GM23338 (cell line): ENCODE measurements around the gene MAP2K7.

ENCODE experiments used
- CREB1 ChIP-seq: fragments of 250-450 bp; sonication (Bioruptor Pico); IDR thresholded peaks from 2 replicates; pipeline ENCODE4 v1.5.0; 2020; ENCODE audit warnings: low read depth, mild to moderate bottlenecking, moderate library complexity
- EZH2 ChIP-seq: fragments of 200-600 bp; sonication (generic); IDR thresholded peaks from one replicate; pipeline ENCODE4 v1.8.0; 2017; ENCODE audit warnings: antibody characterized with exemption, mild to moderate bottlenecking, low read depth; ENCODE audit not compliant: unreplicated experiment
- EZH2phosphoT487 ChIP-seq: fragments of 200-600 bp; sonication (generic); IDR thresholded peaks from one replicate; pipeline ENCODE4 v1.8.1; 2018; ENCODE audit warnings: antibody characterized with exemption; ENCODE audit not compliant: unreplicated experiment
- JUNB ChIP-seq: IDR thresholded peaks from one replicate; pipeline ENCODE4 v1.6.1; 2016; ENCODE audit warnings: antibody characterized with exemption; ENCODE audit not compliant: unreplicated experiment
- POLR2AphosphoS5 ChIP-seq: IDR thresholded peaks from 2 replicates; pipeline ENCODE4 v1.6.1; 2016; ENCODE audit warnings: antibody characterized with exemption, low read depth
- REST ChIP-seq: IDR thresholded peaks from one replicate; pipeline ENCODE4 v1.6.1; 2018; ENCODE audit warnings: antibody characterized with exemption; ENCODE audit not compliant: unreplicated experiment
- TF ChIP-seq, protein P1 (sequence below), 2 experiments: fragments of 200-600 bp in 1 of 2; sonication (generic) in 1 of 2; conservative IDR thresholded peaks; 2 replicates each; pipeline versions ENCODE4 v1.5.1 to v1.6.1; 2016 to 2017; ENCODE audit warnings: antibody characterized with exemption in 2 of 2, low read depth in 2 of 2, mild to moderate bottlenecking in 2 of 2, moderate library complexity in 1 of 2
- TF ChIP-seq, protein P2 (sequence below): IDR thresholded peaks from 2 replicates; pipeline ENCODE4 v1.6.1; 2016; ENCODE audit warnings: antibody characterized with exemption

- TF ChIP-seq, protein P1, sequence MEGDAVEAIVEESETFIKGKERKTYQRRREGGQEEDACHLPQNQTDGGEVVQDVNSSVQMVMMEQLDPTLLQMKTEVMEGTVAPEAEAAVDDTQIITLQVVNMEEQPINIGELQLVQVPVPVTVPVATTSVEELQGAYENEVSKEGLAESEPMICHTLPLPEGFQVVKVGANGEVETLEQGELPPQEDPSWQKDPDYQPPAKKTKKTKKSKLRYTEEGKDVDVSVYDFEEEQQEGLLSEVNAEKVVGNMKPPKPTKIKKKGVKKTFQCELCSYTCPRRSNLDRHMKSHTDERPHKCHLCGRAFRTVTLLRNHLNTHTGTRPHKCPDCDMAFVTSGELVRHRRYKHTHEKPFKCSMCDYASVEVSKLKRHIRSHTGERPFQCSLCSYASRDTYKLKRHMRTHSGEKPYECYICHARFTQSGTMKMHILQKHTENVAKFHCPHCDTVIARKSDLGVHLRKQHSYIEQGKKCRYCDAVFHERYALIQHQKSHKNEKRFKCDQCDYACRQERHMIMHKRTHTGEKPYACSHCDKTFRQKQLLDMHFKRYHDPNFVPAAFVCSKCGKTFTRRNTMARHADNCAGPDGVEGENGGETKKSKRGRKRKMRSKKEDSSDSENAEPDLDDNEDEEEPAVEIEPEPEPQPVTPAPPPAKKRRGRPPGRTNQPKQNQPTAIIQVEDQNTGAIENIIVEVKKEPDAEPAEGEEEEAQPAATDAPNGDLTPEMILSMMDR (conservative IDR thresholded peaks at IDR 0.05; ENCODE audit: low read depth in 2 of 2), result no peak
- TF ChIP-seq POLR2AphosphoS5 (peak; percentile 95), EZH2 (no peak), CREB1 (CRISPR knock-in tag) (peak; percentile 92), JUNB (no peak), EZH2phosphoT487 (no peak), REST (no peak)
- TF ChIP-seq, protein P2, sequence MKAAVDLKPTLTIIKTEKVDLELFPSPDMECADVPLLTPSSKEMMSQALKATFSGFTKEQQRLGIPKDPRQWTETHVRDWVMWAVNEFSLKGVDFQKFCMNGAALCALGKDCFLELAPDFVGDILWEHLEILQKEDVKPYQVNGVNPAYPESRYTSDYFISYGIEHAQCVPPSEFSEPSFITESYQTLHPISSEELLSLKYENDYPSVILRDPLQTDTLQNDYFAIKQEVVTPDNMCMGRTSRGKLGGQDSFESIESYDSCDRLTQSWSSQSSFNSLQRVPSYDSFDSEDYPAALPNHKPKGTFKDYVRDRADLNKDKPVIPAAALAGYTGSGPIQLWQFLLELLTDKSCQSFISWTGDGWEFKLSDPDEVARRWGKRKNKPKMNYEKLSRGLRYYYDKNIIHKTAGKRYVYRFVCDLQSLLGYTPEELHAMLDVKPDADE, result no peak
These were observed 39.9 kb downstream of the MAP2K7 start, which contains the start of gene TIMM44 for GRCh38 chr19:7943444-7944176.
